Cardiac muscle cell (in vitro differentiated cells and primary cell): ENCODE results near the gene CTTNBP2. TPM values are rescaled to one million over a fixed set of nuclear protein-coding genes. Genes with fewer than 3 reads are reported as not detected.

Experiments
- DNase-seq, 2 donors: peaks; one replicate each; pipeline versions ENCODE4 v3.0.0 to v3.0.0-alpha.2; 2010 to 2017; ENCODE audit warnings: low read depth in 1 of 2, low spot score in 1 of 2
- H3K27ac ChIP-seq: fragments of 200-600 bp; sonication (generic); 2 replicates; pipeline ENCODE4 v1.5.1; 2016
- H3K27me3 ChIP-seq: fragments of 200-600 bp; sonication (generic); 2 replicates; pipeline ENCODE4 v1.6.0; 2016; ENCODE audit warnings: control low read depth
- H3K36me3 ChIP-seq: fragments of 200-600 bp; sonication (generic); 2 replicates; pipeline ENCODE4 v1.5.1; 2016; ENCODE audit warnings: control low read depth
- H3K4me1 ChIP-seq: fragments of 200-600 bp; sonication (generic); 2 replicates; pipeline ENCODE4 v1.8.1; 2017; ENCODE audit warnings: low read depth, mild to moderate bottlenecking, mixed run types
- H3K4me3 ChIP-seq: fragments of 200-600 bp; sonication (generic); 2 replicates; pipeline ENCODE4 v1.5.1; 2016; ENCODE audit warnings: mild to moderate bottlenecking
- H3K9me3 ChIP-seq: fragments of 200-600 bp; sonication (generic); 2 replicates; pipeline ENCODE4 v1.5.1; 2017; ENCODE audit warnings: low read depth, mild to moderate bottlenecking, control low read depth
- CTCF ChIP-seq: IDR thresholded peaks from 2 replicates; pipeline ENCODE4 v1.5.1; 2012; ENCODE audit warnings: low read depth, mild to moderate bottlenecking, low read length
- polyA plus RNA-seq: library from polyadenylated mRNA; unstranded; fragments of >200 nt; fragmentation: Nextera tagmentation; extraction: Ambion mirVana; gene quantifications from 2 replicates; pipeline ENCODE4 v1.2.1, GENCODE V29; 2016
- total RNA-seq: library from RNA; depleted of rRNA; stranded (reverse); fragments of >200 nt; gene quantifications from 2 replicates; pipeline ENCODE4 v1.2.3, GENCODE V29; 2016

CTTNBP2 gene
- total and polyA plus RNA-seq, 2 experiments from 2014 or later: 30.0 to 51.2 TPM

- H3K9me3 ChIP-seq: no peaks in the 10 kb centered on the region
- H3K27ac ChIP-seq: peak overlapping the region; percentile 29
- H3K27me3 ChIP-seq: no peaks in the 10 kb centered on the region
- DNase-seq: no peak
- no peak for TF ChIP-seq CTCF
- H3K36me3 ChIP-seq: no peaks in the 10 kb centered on the region
- no peak overlapping the region for H3K4me3 ChIP-seq
- H3K4me1 ChIP-seq: peaks cover 37% of the 10 kb centered on the region
Observed at GRCh38 chr7:117806011-117806410, 67.2 kb downstream of the CTTNBP2 start.

- no peaks in the 10 kb centered on the region for H3K9me3 ChIP-seq
- H3K4me3 ChIP-seq: no peak overlapping the region
- no peak for DNase-seq
- H3K27ac ChIP-seq: no peak overlapping the region
- no peaks in the 10 kb centered on the region for H3K36me3 ChIP-seq
- no peaks in the 10 kb centered on the region for H3K27me3 ChIP-seq
- peaks cover 30% of the 10 kb centered on the region for H3K4me1 ChIP-seq
- no peak for TF ChIP-seq CTCF
Observed at GRCh38 chr7:117805241-117805640, 68.0 kb downstream of the CTTNBP2 start.

GRCh38 chr7:117803476-117803875 lies 69.8 kb downstream of the CTTNBP2 start:
- DNase-seq: no peak
- Histone ChIP-seq H3K4me3 (no peak overlapping the region), H3K9me3 (no peaks in the 10 kb centered on the region), H3K27ac (no peak overlapping the region), H3K27me3 (no peaks in the 10 kb centered on the region), H3K4me1 (peaks cover 16% of the 10 kb centered on the region), H3K36me3 (no peaks in the 10 kb centered on the region)
- TF ChIP-seq CTCF: no peak

GRCh38 chr7:117802660-117803059 lies 70.6 kb downstream of the CTTNBP2 start:
- H3K9me3 ChIP-seq: no peaks in the 10 kb centered on the region
- no peaks in the 10 kb centered on the region for H3K27me3 ChIP-seq
- no peak overlapping the region for H3K27ac ChIP-seq
- DNase-seq: no peak
- peaks cover 11% of the 10 kb centered on the region for H3K4me1 ChIP-seq
- TF ChIP-seq CTCF: no peak
- no peaks in the 10 kb centered on the region for H3K36me3 ChIP-seq
- H3K4me3 ChIP-seq: no peak overlapping the region

- Histone ChIP-seq H3K4me3 (no peak overlapping the region), H3K4me1 (peaks cover 23% of the 10 kb centered on the region), H3K27ac (no peak overlapping the region), H3K9me3 (no peaks in the 10 kb centered on the region), H3K36me3 (no peaks in the 10 kb centered on the region), H3K27me3 (no peaks in the 10 kb centered on the region)
- no peak for DNase-seq
- TF ChIP-seq CTCF: no peak
Observed at GRCh38 chr7:117800841-117801240, 72.4 kb downstream of the CTTNBP2 start.

- H3K4me1 ChIP-seq: peaks cover 26% of the 10 kb centered on the region
- no peak overlapping the region for H3K4me3 ChIP-seq
- H3K27ac ChIP-seq: no peak overlapping the region
- no peak for DNase-seq
- no peak for TF ChIP-seq CTCF
- H3K27me3 ChIP-seq: no peaks in the 10 kb centered on the region
- no peaks in the 10 kb centered on the region for H3K9me3 ChIP-seq
- no peaks in the 10 kb centered on the region for H3K36me3 ChIP-seq
Observed at GRCh38 chr7:117800406-117800805, 72.8 kb downstream of the CTTNBP2 start.
